Lung (tissue), 12 donors: Measurements from ENCODE around the gene BCL6B. TPM values are rescaled to one million over a fixed set of nuclear protein-coding genes. Genes with fewer than 3 reads are reported as not detected.

Experiments used
- ATAC-seq: fragments of 200-7000 bp; cut with Tn5 transposase; one replicate; pipeline ENCODE4 v1.9.1; 2020; ENCODE audit warnings: moderate number of reproducible peaks; ENCODE audit not compliant: insufficient read depth, low FRiP score
- DNase-seq, 3 donors: peaks; one replicate each; pipeline ENCODE4 v3.0.0-alpha.2; 2013 to 2017
- H3K27ac ChIP-seq, 2 donors: one replicate each; pipeline ENCODE4 v1.5.1; 2013; ENCODE audit warnings: mild to moderate bottlenecking in 2 of 2, moderate library complexity in 2 of 2, control low read depth in 1 of 2, inconsistent platforms in 1 of 2, low read depth in 1 of 2, low read length in 1 of 2
- H3K27me3 ChIP-seq, 3 donors: one replicate each; pipeline ENCODE4 v1.5.1; 2013; ENCODE audit warnings: low read length in 2 of 3; ENCODE audit not compliant: control insufficient read depth in 3 of 3, insufficient read depth in 3 of 3
- H3K36me3 ChIP-seq, 4 donors: one replicate each; pipeline ENCODE4 v1.5.1; 2013; ENCODE audit warnings: low read length in 4 of 4, mild to moderate bottlenecking in 1 of 4, moderate library complexity in 1 of 4; ENCODE audit not compliant: control insufficient read depth in 4 of 4, insufficient read depth in 4 of 4
- H3K4me1 ChIP-seq, 5 donors: one replicate each; pipeline ENCODE4 v1.5.1; 2013; ENCODE audit warnings: low read length in 5 of 5, mild to moderate bottlenecking in 2 of 5, moderate library complexity in 1 of 5; ENCODE audit not compliant: control insufficient read depth in 5 of 5, insufficient read depth in 5 of 5
- H3K4me3 ChIP-seq: one replicate; pipeline ENCODE4 v1.5.1; 2013; ENCODE audit warnings: mild to moderate bottlenecking, control low read depth, moderate library complexity
- H3K9ac ChIP-seq, 2 donors: one replicate each; pipeline ENCODE4 v1.5.1; 2013; ENCODE audit warnings: low read length in 2 of 2, control low read depth in 1 of 2; ENCODE audit not compliant: insufficient read depth in 1 of 2
- H3K9me3 ChIP-seq, 4 donors: one replicate each; pipeline ENCODE4 v1.5.1; 2013; ENCODE audit warnings: low read length in 3 of 4, mild to moderate bottlenecking in 1 of 4, moderate library complexity in 1 of 4; ENCODE audit not compliant: control insufficient read depth in 4 of 4, insufficient read depth in 3 of 4
- CTCF ChIP-seq: IDR thresholded peaks from 2 replicates; pipeline ENCODE4 v1.5.1; 2012; ENCODE audit warnings: mild to moderate bottlenecking; ENCODE audit errors: control extremely low read depth, extremely low read depth
- WGBS, 2 donors: extraction: QIAGEN DNeasy Blood & Tissue Kit; methylation state at CpG; one replicate each; pipeline ENCODE4 v1.1.7; 2013; 5-methylcytosine and 5-hydroxymethylcytosine counted together
- polyA plus RNA-seq, 2 donors: library from polyadenylated mRNA; stranded (reverse); fragments of 200-250 nt; gene quantifications; one replicate each; pipeline ENCODE4 v1.2.1, GENCODE V29; 2013
- total RNA-seq, 2 donors: library from RNA; depleted of rRNA in 1 of 2; stranded (reverse); fragments of >200 nt in 1 of 2; gene quantifications; one replicate each; pipeline ENCODE4 v1.2.1, GENCODE V29; 2014 to 2021
- donor health status: control.
- donor health status: control.
- donor health status: Bipolar disorder and iron deficiency.
- donor health status: healthy.
- donor health status: DM: yes; HTN: yes; CAD: no.

Gene BCL6B
- total and polyA plus RNA-seq, 4 donors, result 14.5 to 55.6 (median 15.5) TPM

- peaks cover 0 to 7% (median 4%) of the 10 kb centered on the region in 3 donors for H3K27me3 ChIP-seq
- ATAC-seq, result no peak
- H3K4me1 ChIP-seq, result peaks cover 0 to 21% (median 8%) of the 10 kb centered on the region in 5 donors
- H3K36me3 ChIP-seq, result no peaks in the 10 kb centered on the region
- H3K9me3 ChIP-seq, result no peaks in the 10 kb centered on the region
- H3K4me3 ChIP-seq, result no peak overlapping the region
- no peak for DNase-seq
- WGBS, 2 donors, result 85 to 87% methylated on average over 19 of the region's 19 CpGs
- H3K9ac ChIP-seq, result no peak overlapping the region
- H3K27ac ChIP-seq, result no peak overlapping the region
- no peak for TF ChIP-seq CTCF
These were observed 15.4 kb downstream of the BCL6B start for GRCh38 chr17:7038025-7038862.

- H3K4me3 ChIP-seq, result no peak overlapping the region
- no peak for TF ChIP-seq CTCF
- H3K9me3 ChIP-seq, result no peaks in the 10 kb centered on the region
- H3K27ac ChIP-seq, result no peak overlapping the region
- ATAC-seq (no peak), DNase-seq (no peak)
- WGBS, 2 donors, result 92 to 95% methylated on average over 5 of the region's 5 CpGs
- H3K9ac ChIP-seq, result no peak overlapping the region
- H3K36me3 ChIP-seq, result no peaks in the 10 kb centered on the region
- H3K27me3 ChIP-seq, result peaks cover 0 to 16% (median 13%) of the 10 kb centered on the region in 3 donors
- H3K4me1 ChIP-seq, result peaks cover 0 to 30% (median 8%) of the 10 kb centered on the region in 5 donors
These were observed 17.0 kb downstream of the BCL6B start for GRCh38 chr17:7039832-7040231.

- Histone ChIP-seq H3K4me1 (peaks cover 0 to 23% (median 15%) of the 10 kb centered on the region in 5 donors), H3K36me3 (no peaks in the 10 kb centered on the region), H3K9ac (no peak overlapping the region), H3K4me3 (no peak overlapping the region), H3K27me3 (peaks cover 0 to 29% (median 25%) of the 10 kb centered on the region in 3 donors), H3K9me3 (no peaks in the 10 kb centered on the region), H3K27ac (no peak overlapping the region)
- no peak for ATAC-seq
- peak in 2 of 3 donors; percentile 50 for DNase-seq
- TF ChIP-seq CTCF, result no peak
- WGBS, 2 donors, result 42 to 51% methylated on average over 42 to 43 of the region's 43 CpGs
These were observed 19.0 kb downstream of the BCL6B start for GRCh38 chr17:7041607-7042500.
